ENCODE results near the gene NEURL1. TPM values are rescaled to one million over a fixed set of nuclear protein-coding genes. Genes with fewer than 3 reads are reported as not detected.

NEURL1 gene
- total and polyA plus RNA-seq, 8 donors, result 0.89 to 136 (median 3.0) TPM

DNA sequence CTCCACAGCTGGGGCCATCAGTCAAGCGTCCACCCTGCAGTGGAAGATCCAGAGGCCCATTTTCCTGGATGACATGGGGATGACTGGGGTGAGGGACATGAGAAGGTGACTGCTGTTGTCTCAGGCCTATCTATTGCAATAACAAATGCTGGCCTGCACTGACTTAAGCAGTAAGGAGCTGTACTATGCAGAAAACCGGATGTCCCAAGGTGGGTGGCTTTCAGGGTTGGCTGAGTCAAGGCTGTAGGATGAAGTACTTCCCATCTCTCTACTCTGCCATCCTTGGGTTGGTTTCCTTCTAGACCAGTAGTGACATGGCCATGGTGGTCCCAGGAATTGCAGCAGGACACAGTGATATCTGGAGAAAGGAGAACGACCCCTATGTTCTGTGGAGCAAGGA, 48.1 kb downstream of the NEURL1 start:
- H3K27ac ChIP-seq, result no peak overlapping the region
- H3K27me3 ChIP-seq, result peaks cover 0 to 19% (median 0%) of the 10 kb centered on the region in 3 donors
- H3K9me3 ChIP-seq, result no peaks in the 10 kb centered on the region
- H3K36me3 ChIP-seq, result no peaks in the 10 kb centered on the region
- no peak overlapping the region for H3K4me3 ChIP-seq
- intact Hi-C loops (cut with DNase I; ENCODE audit: low total_unique reads), result no loop called here
- peaks cover 15 to 25% (median 24%) of the 10 kb centered on the region in 4 donors for H3K4me1 ChIP-seq
- DNase-seq, result peak; percentile 1 to 10
- WGBS, 5 donors, result 90 to 100% (median 92%) methylated on average over 2 to 3 of the region's 3 CpGs
- TF ChIP-seq, protein P1, sequence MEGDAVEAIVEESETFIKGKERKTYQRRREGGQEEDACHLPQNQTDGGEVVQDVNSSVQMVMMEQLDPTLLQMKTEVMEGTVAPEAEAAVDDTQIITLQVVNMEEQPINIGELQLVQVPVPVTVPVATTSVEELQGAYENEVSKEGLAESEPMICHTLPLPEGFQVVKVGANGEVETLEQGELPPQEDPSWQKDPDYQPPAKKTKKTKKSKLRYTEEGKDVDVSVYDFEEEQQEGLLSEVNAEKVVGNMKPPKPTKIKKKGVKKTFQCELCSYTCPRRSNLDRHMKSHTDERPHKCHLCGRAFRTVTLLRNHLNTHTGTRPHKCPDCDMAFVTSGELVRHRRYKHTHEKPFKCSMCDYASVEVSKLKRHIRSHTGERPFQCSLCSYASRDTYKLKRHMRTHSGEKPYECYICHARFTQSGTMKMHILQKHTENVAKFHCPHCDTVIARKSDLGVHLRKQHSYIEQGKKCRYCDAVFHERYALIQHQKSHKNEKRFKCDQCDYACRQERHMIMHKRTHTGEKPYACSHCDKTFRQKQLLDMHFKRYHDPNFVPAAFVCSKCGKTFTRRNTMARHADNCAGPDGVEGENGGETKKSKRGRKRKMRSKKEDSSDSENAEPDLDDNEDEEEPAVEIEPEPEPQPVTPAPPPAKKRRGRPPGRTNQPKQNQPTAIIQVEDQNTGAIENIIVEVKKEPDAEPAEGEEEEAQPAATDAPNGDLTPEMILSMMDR (IDR thresholded peaks at IDR 0.05), result no peak
- TF ChIP-seq EP300 (IDR thresholded peaks at IDR 0.05) (no peak), POLR2AphosphoS5 (IDR thresholded peaks at IDR 0.05) (no peak), POLR2A (IDR thresholded peaks at IDR 0.05) (no peak)

DNA sequence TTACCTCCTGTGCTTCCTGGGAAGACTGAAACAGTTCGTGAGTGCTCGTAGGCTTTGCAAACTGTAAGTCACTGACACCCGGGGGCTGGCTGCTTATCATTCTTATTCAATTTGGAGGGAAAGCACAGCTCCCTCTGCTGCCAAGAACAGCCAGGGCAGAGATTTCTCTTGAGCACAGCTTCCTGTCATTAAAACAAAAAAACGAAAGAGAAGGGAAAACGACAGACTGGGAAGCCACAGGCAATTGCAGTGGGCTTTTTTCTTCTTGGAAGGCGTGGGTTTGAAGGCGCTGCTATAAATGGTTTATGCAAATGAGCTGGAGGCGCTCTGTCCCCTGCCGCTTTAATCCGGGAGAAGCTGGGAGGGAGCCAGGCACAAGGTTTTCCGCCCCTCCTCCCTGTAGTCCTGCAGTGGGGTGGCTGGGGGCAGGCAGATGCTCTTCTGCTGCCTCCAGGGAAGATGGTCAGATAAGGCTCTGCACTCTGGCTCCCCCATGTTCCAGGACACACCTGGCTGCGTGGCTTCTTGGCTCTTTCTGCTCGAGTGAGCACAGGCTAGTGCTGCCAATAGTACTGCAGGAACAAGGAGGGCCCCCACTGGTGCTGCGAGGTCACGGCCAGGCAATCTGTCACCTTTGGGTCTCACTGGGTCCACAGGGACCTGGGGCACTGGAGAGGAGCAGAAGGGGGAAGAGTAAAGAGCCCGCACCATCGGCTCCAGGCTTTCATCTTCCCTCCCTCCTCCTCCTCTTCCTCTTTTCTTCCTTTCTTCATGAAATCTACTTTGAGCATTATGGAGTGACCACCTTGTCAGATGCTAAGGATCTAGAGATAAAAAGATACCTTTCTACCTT, 49.5 kb downstream of the NEURL1 start:
- intact Hi-C loops (cut with DNase I; ENCODE audit: low total_unique reads), result no loop called here
- Histone ChIP-seq H3K4me3 (peak overlapping the region; percentile 28 to 46 (median 36)), H3K4me1 (peaks cover 15 to 35% (median 27%) of the 10 kb centered on the region in 4 donors), H3K9me3 (no peaks in the 10 kb centered on the region), H3K27ac (no peak overlapping the region), H3K27me3 (peaks cover 0 to 14% (median 0%) of the 10 kb centered on the region in 3 donors), H3K36me3 (no peaks in the 10 kb centered on the region)
- WGBS, 5 donors, result 8 to 13% (median 11%) methylated on average over 16 to 17 of the region's 17 CpGs
- no peak for TF ChIP-seq EP300 (IDR thresholded peaks at IDR 0.05)
- TF ChIP-seq, protein P1 (IDR thresholded peaks at IDR 0.05), result peak in 2 of 7 experiments; percentile 11 to 38
- DNase-seq, result peak; percentile 40 to 83

DNA sequence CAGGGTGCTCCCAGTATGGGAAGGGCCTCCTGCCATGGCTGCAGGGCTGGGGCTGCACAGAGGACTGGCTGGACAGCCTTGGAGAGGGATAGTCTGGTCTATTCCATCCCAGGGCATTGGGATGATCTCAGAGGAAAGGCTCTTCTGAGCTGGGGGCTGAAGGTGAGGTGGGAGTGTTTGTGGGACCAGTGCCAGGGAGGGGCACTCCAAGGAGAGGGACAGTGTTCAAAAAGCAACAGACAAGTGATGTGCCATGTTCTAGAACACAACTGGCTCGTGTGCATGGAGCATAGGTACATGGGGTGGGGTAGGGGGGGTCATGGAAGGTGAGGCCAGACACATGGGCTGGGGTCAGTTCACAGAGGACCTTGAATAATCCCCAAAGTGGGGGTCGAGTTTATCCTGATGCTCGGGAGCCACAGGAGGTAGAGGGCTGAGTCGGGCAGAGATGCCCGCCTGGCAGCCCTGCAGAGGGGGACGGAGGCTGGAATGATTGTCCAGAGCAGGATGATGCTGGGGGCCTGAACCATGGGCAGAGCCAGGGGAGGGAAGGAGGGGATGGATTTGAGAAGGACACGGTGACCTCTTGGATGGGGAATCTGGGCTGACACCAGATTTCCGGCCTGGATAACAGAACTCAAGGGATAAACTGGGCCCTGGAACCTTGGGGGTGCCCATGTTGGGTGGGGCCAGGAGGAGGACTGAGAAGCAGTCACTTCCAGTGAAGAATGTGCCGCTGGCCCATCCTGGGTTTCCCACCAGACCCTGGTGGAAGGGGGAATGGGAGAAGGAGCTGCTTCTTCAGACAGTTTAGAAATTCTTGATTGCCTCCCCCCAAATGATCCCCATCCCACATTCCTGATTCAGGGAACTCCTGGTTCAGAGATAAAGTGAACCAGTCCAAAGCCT, 50.4 kb downstream of the NEURL1 start:
- H3K4me3 ChIP-seq, result no peak overlapping the region
- peaks cover 0 to 5% (median 0%) of the 10 kb centered on the region in 3 donors for H3K27me3 ChIP-seq
- no peaks in the 10 kb centered on the region for H3K9me3 ChIP-seq
- no peaks in the 10 kb centered on the region for H3K36me3 ChIP-seq
- DNase-seq, result peak; percentile 12 to 16
- H3K27ac ChIP-seq, result no peak overlapping the region
- peaks cover 15 to 39% (median 30%) of the 10 kb centered on the region in 4 donors for H3K4me1 ChIP-seq
- WGBS, 5 donors, result 89 to 94% (median 92%) methylated on average over 9 of the region's 9 CpGs
- intact Hi-C loops (cut with DNase I; ENCODE audit: low total_unique reads), result no loop called here
- TF ChIP-seq POLR2AphosphoS5 (IDR thresholded peaks at IDR 0.05) (no peak), POLR2A (IDR thresholded peaks at IDR 0.05) (no peak), EP300 (IDR thresholded peaks at IDR 0.05) (no peak)
- TF ChIP-seq, protein P1 (IDR thresholded peaks at IDR 0.05), result no peak

DNA sequence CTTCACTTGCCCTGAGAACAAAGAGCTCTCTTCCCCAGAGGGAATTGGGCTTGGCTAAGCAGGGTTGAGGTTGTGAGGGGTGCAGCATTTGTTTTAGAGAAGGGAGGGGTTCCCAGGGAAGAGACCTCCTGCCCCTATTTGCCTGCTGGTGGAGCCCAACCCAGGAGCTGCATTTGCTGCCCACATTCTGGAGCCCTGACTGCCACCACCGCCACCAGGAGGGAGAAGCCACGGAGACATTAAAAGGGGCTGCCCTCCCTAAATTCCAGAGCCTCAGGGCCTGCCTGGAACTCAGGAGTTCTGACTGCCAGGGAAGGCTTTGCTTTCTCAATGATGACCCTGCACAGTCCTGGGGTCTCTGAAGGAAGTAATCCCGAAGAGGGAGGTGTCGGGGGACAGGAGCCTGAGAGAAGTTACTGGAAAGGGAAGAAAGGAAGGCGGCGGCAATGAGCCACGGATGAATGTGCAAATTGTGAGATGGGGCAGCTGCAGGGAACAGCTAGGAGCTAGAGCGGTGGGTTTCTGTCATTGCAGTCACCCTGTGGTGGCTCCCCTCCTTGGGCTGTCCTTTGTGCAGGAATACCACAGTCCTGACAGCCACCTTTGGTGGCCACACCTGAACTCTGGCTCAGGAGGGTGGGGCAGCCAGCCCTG, 51.3 kb downstream of the NEURL1 start:
- H3K9me3 ChIP-seq, result no peaks in the 10 kb centered on the region
- H3K4me3 ChIP-seq, result no peak overlapping the region
- 92 to 96% (median 95%) methylated on average over 8 of the region's 8 CpGs for WGBS, 5 donors
- DNase-seq, result peak in 1 of 2 donors; percentile 12
- TF ChIP-seq POLR2A (IDR thresholded peaks at IDR 0.05), result no peak
- TF ChIP-seq, protein P1 (IDR thresholded peaks at IDR 0.05), result no peak
- no peak for TF ChIP-seq POLR2AphosphoS5 (IDR thresholded peaks at IDR 0.05)
- no peak for TF ChIP-seq EP300 (IDR thresholded peaks at IDR 0.05)
- no peaks in the 10 kb centered on the region for H3K27me3 ChIP-seq
- H3K4me1 ChIP-seq, result peaks cover 15 to 43% (median 35%) of the 10 kb centered on the region in 4 donors
- H3K27ac ChIP-seq, result peak overlapping the region in 1 of 5 donors; percentile 23
- intact Hi-C loops (cut with DNase I; ENCODE audit: low total_unique reads), result no loop called here
- no peaks in the 10 kb centered on the region for H3K36me3 ChIP-seq

All from stomach (tissue), 9 donors.